ENCODE results near the gene OR10D3.

The OR10D3 gene

DNA sequence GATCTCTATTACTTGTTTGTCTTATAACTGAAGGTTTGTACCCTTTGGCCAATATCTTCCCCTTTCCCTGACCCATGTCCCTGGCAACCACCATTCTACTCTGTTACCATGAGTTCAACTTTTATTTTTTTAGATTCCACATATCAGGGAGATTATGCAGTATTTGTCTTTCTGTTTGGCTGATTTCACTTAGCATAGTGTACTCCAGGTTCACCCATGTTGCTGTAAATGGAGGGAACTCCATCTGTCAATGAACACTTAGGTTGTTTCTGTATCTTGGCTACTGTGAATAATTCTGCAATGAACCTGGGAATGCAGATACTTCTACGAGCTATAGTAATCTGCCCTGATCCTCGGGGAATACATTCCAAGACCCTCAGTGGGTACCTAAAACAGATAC, 14.9 kb downstream of the OR10D3 start:
- Histone ChIP-seq H3K36me3 (no peaks in the 10 kb centered on the region), H3K4me3 (ENCODE audit: low read depth, low read length) (no peak overlapping the region)

GRCh38 chr11:124198897-124199296, 15.8 kb downstream of the OR10D3 start:
- no peak for DNase-seq

More for the DNA sequence above, 14.9 kb downstream of the OR10D3 start:
- Histone ChIP-seq H3K9me3 (ENCODE audit: severe bottlenecking) (no peaks in the 10 kb centered on the region), H3K27me3 (ENCODE audit: insufficient read depth, low read depth, severe bottlenecking) (no peaks in the 10 kb centered on the region), H3K27ac (no peak overlapping the region)
- TF ChIP-seq, protein P1, sequence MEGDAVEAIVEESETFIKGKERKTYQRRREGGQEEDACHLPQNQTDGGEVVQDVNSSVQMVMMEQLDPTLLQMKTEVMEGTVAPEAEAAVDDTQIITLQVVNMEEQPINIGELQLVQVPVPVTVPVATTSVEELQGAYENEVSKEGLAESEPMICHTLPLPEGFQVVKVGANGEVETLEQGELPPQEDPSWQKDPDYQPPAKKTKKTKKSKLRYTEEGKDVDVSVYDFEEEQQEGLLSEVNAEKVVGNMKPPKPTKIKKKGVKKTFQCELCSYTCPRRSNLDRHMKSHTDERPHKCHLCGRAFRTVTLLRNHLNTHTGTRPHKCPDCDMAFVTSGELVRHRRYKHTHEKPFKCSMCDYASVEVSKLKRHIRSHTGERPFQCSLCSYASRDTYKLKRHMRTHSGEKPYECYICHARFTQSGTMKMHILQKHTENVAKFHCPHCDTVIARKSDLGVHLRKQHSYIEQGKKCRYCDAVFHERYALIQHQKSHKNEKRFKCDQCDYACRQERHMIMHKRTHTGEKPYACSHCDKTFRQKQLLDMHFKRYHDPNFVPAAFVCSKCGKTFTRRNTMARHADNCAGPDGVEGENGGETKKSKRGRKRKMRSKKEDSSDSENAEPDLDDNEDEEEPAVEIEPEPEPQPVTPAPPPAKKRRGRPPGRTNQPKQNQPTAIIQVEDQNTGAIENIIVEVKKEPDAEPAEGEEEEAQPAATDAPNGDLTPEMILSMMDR (IDR thresholded peaks at IDR 0.05; ENCODE audit: low read depth, low read length), result no peak
- DNase-seq, result no peak

DNA sequence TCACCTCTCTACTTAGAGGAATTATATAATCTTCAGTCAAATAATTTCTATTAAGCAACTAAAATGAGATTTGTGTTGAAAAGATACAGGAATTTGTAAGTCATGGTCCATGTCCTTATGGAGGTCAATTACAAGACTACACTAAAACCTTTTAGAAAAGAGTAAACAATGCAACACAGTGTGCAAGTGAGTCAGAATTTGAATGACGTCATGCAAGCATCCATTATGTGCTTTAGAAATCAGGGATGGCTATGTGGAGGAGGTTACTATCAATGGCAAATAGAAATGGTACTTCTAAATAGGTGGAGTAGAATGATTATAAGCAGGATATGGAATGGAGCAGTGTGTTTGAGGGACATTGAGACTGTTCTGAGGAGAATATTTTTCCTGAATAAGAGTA, 16.6 kb downstream of the OR10D3 start:
- Histone ChIP-seq H3K4me3 (ENCODE audit: low read depth, low read length) (no peak overlapping the region), H3K27me3 (ENCODE audit: insufficient read depth, low read depth, severe bottlenecking) (no peaks in the 10 kb centered on the region), H3K27ac (no peak overlapping the region), H3K9me3 (ENCODE audit: severe bottlenecking) (no peaks in the 10 kb centered on the region), H3K36me3 (no peaks in the 10 kb centered on the region)
- no peak for DNase-seq
- TF ChIP-seq, protein P1 (IDR thresholded peaks at IDR 0.05; ENCODE audit: low read depth, low read length), result no peak

More at GRCh38 chr11:124198897-124199296, 15.8 kb downstream of the OR10D3 start:
- TF ChIP-seq, protein P1 (IDR thresholded peaks at IDR 0.05; ENCODE audit: low read depth, low read length), result no peak
- Histone ChIP-seq H3K27ac (no peak overlapping the region), H3K27me3 (ENCODE audit: insufficient read depth, low read depth, severe bottlenecking) (no peaks in the 10 kb centered on the region), H3K9me3 (ENCODE audit: severe bottlenecking) (no peaks in the 10 kb centered on the region), H3K36me3 (no peaks in the 10 kb centered on the region), H3K4me3 (ENCODE audit: low read depth, low read length) (no peak overlapping the region)

- Histone ChIP-seq H3K27ac (no peak overlapping the region), H3K9me3 (ENCODE audit: severe bottlenecking) (no peaks in the 10 kb centered on the region), H3K4me3 (ENCODE audit: low read depth, low read length) (no peak overlapping the region), H3K36me3 (no peaks in the 10 kb centered on the region), H3K27me3 (ENCODE audit: insufficient read depth, low read depth, severe bottlenecking) (no peaks in the 10 kb centered on the region)
- TF ChIP-seq, protein P1 (IDR thresholded peaks at IDR 0.05; ENCODE audit: low read depth, low read length), result no peak
- DNase-seq, result no peak
These were observed 17.5 kb downstream of the OR10D3 start for GRCh38 chr11:124200671-124201070.

DNA sequence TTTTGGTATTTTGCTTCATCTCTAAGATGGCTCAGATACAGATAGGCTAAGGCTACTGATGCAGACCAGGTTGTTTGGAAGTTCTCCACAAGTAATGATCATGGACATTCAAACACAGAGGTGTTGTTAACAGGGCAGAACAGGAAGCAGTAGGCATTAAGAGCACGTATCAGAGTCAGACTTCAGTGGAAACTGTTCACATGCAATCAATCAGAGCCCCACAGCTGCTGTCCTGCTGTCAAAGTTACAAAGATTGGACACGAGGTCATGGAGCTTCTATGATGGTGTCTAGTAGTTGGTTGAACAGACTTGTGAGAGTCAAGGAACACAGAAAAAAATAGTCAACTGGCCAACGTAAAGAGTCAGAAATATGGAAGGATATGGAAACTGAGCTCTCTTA, 19.8 kb downstream of the OR10D3 start:
- no peak overlapping the region for H3K4me3 ChIP-seq (ENCODE audit: low read depth, low read length)
- TF ChIP-seq, protein P1 (IDR thresholded peaks at IDR 0.05; ENCODE audit: low read depth, low read length), result no peak
- no peaks in the 10 kb centered on the region for H3K27me3 ChIP-seq (ENCODE audit: insufficient read depth, low read depth, severe bottlenecking)
- no peak overlapping the region for H3K27ac ChIP-seq
- no peaks in the 10 kb centered on the region for H3K9me3 ChIP-seq (ENCODE audit: severe bottlenecking)
- H3K36me3 ChIP-seq, result no peaks in the 10 kb centered on the region
- no peak for DNase-seq

- H3K9me3 ChIP-seq (ENCODE audit: severe bottlenecking), result no peaks in the 10 kb centered on the region
These were observed 20.9 kb downstream of the OR10D3 start for GRCh38 chr11:124204008-124204407.

More at GRCh38 chr11:124204008-124204407, 20.9 kb downstream of the OR10D3 start:
- no peak overlapping the region for H3K4me3 ChIP-seq (ENCODE audit: low read depth, low read length)
- TF ChIP-seq, protein P1 (IDR thresholded peaks at IDR 0.05; ENCODE audit: low read depth, low read length), result no peak
- H3K27ac ChIP-seq, result no peak overlapping the region
- no peaks in the 10 kb centered on the region for H3K36me3 ChIP-seq
- DNase-seq, result no peak
- no peaks in the 10 kb centered on the region for H3K27me3 ChIP-seq (ENCODE audit: insufficient read depth, low read depth, severe bottlenecking)
